HAP-1 (cell line): ENCODE results near the gene CTAGE15.
"Not testable (repeated sequence)": the region's sequence is repeated elsewhere in the genome, so short reads cannot be mapped to it uniquely, and the experiment has no call there.

Experiments used
- DNase-seq, 2 experiments: peaks; one replicate each; pipeline ENCODE4 v3.0.0-alpha.2; 2016 to 2020; ENCODE audit warnings: low spot score in 2 of 2
- H3K27me3 ChIP-seq: fragments of 250-450 bp; sonication (Bioruptor Pico); 2 replicates; pipeline ENCODE4 v1.5.1; 2020; ENCODE audit warnings: low read depth, mild to moderate bottlenecking, moderate library complexity
- H3K36me3 ChIP-seq: fragments of 250-450 bp; sonication (Bioruptor Pico); replicated peaks from 2 replicates; pipeline ENCODE4 v1.5.1; 2020; ENCODE audit warnings: mild to moderate bottlenecking
- H3K4me1 ChIP-seq: fragments of 250-450 bp; sonication (Bioruptor Pico); 2 replicates; pipeline ENCODE4 v1.5.1; 2020; ENCODE audit warnings: mild to moderate bottlenecking
- H3K4me3 ChIP-seq: fragments of 250-450 bp; sonication (Bioruptor Pico); 2 replicates; pipeline ENCODE4 v1.5.1; 2020; ENCODE audit warnings: mild to moderate bottlenecking, moderate library complexity
- H3K9me3 ChIP-seq: fragments of 250-450 bp; sonication (Bioruptor Pico); 2 replicates; pipeline ENCODE4 v1.5.1; 2020; ENCODE audit warnings: mild to moderate bottlenecking, moderate library complexity
- in situ Hi-C: fragments of 300-500 bp; cut with MboI; formaldehyde crosslinking; loops from 3 replicates; pipeline ENCODE4 v1.14.3; 2020; ENCODE audit warnings: low sequenced_read_pairs, inconsistent platforms, mixed read lengths

The CTAGE15 gene

GRCh38 chr7:143571501-143571900, at the start of gene CTAGE15:
Gene CTAGE15, plus strand, starts transcription at chr7:143571801. Its CDS starts 17 bp downstream, at chr7:143571818.
- DNase-seq, H3K4me1 ChIP-seq, H3K36me3 ChIP-seq, H3K9me3 ChIP-seq, in situ Hi-C loops, H3K27me3 ChIP-seq, H3K4me3 ChIP-seq: not testable (repeated sequence)

- H3K27me3 ChIP-seq, H3K9me3 ChIP-seq, H3K4me3 ChIP-seq, H3K4me1 ChIP-seq, DNase-seq, H3K36me3 ChIP-seq, in situ Hi-C loops: not testable (repeated sequence)
Measured at GRCh38 chr7:143522309-143522916, 49.2 kb upstream of the CTAGE15 start.

- in situ Hi-C loops, H3K4me3 ChIP-seq, DNase-seq, H3K9me3 ChIP-seq, H3K4me1 ChIP-seq, H3K27me3 ChIP-seq, H3K36me3 ChIP-seq: not testable (repeated sequence)
Measured at GRCh38 chr7:143531169-143531926, 40.3 kb upstream of the CTAGE15 start.

GRCh38 chr7:143531932-143532331, 39.7 kb upstream of the CTAGE15 start:
- H3K9me3 ChIP-seq, H3K4me3 ChIP-seq, H3K27me3 ChIP-seq, H3K36me3 ChIP-seq, H3K4me1 ChIP-seq, in situ Hi-C loops, DNase-seq: not testable (repeated sequence)

- H3K36me3 ChIP-seq, H3K27me3 ChIP-seq, in situ Hi-C loops, H3K4me1 ChIP-seq, H3K9me3 ChIP-seq, H3K4me3 ChIP-seq, DNase-seq: not testable (repeated sequence)
Measured at GRCh38 chr7:143533213-143533839, 38.3 kb upstream of the CTAGE15 start.

- H3K9me3 ChIP-seq, H3K4me1 ChIP-seq, in situ Hi-C loops, DNase-seq, H3K27me3 ChIP-seq, H3K4me3 ChIP-seq, H3K36me3 ChIP-seq: not testable (repeated sequence)
Measured at GRCh38 chr7:143536443-143536842, 35.2 kb upstream of the CTAGE15 start.

- DNase-seq, H3K4me1 ChIP-seq, H3K27me3 ChIP-seq, H3K9me3 ChIP-seq, in situ Hi-C loops, H3K4me3 ChIP-seq, H3K36me3 ChIP-seq: not testable (repeated sequence)
Measured at GRCh38 chr7:143543288-143544038, 28.1 kb upstream of the CTAGE15 start.

- in situ Hi-C loops, H3K4me1 ChIP-seq, DNase-seq: not testable (repeated sequence)
Measured at GRCh38 chr7:143555968-143556367, 15.6 kb upstream of the CTAGE15 start.

GRCh38 chr7:143563306-143563705, 8.3 kb upstream of the CTAGE15 start:
- H3K9me3 ChIP-seq, H3K4me3 ChIP-seq, H3K27me3 ChIP-seq, in situ Hi-C loops, H3K36me3 ChIP-seq, H3K4me1 ChIP-seq: not testable (repeated sequence)
- DNase-seq: peak in 1 of 2 experiments; percentile 7

More at GRCh38 chr7:143555968-143556367, 15.6 kb upstream of the CTAGE15 start:
- not testable (repeated sequence) for H3K4me3 ChIP-seq, H3K36me3 ChIP-seq, H3K27me3 ChIP-seq, H3K9me3 ChIP-seq

GRCh38 chr7:143566001-143566400, 5.6 kb upstream of the CTAGE15 start:
- H3K4me1 ChIP-seq, H3K27me3 ChIP-seq, DNase-seq, in situ Hi-C loops, H3K4me3 ChIP-seq, H3K36me3 ChIP-seq, H3K9me3 ChIP-seq: not testable (repeated sequence)

- H3K36me3 ChIP-seq, H3K4me3 ChIP-seq, H3K4me1 ChIP-seq, in situ Hi-C loops, H3K9me3 ChIP-seq, DNase-seq, H3K27me3 ChIP-seq: not testable (repeated sequence)
Measured at GRCh38 chr7:143588183-143588582, 16.6 kb downstream of the CTAGE15 start.

- H3K27me3 ChIP-seq, H3K4me3 ChIP-seq, H3K36me3 ChIP-seq, in situ Hi-C loops, DNase-seq, H3K4me1 ChIP-seq, H3K9me3 ChIP-seq: not testable (repeated sequence)
Measured at GRCh38 chr7:143589897-143590296, 18.3 kb downstream of the CTAGE15 start.

- in situ Hi-C loops, H3K9me3 ChIP-seq, H3K36me3 ChIP-seq, H3K27me3 ChIP-seq, H3K4me1 ChIP-seq, DNase-seq, H3K4me3 ChIP-seq: not testable (repeated sequence)
Measured at GRCh38 chr7:143598086-143598485, 26.5 kb downstream of the CTAGE15 start.

- H3K36me3 ChIP-seq, in situ Hi-C loops, H3K9me3 ChIP-seq, H3K4me3 ChIP-seq, H3K27me3 ChIP-seq, H3K4me1 ChIP-seq, DNase-seq: not testable (repeated sequence)
Measured at GRCh38 chr7:143603549-143603948, 31.9 kb downstream of the CTAGE15 start.
